Panc1 (cell line): ENCODE results near the gene LZTS2. TPM values are rescaled to one million over a fixed set of nuclear protein-coding genes. Genes with fewer than 3 reads are reported as not detected.

Source experiments
- ATAC-seq: fragments of 200-7000 bp; cut with Tn5 transposase; 2 replicates; pipeline ENCODE4 v1.9.1; 2020; ENCODE audit warnings: mild to moderate bottlenecking, moderate library complexity
- BruUV-seq: library from RNA; stranded (reverse); fragments of 400-500 nt; replicated peaks from 2 replicates; lab custom pipeline; 2021; lab: Mats Ljungman, UMichigan
- CTCF ChIA-PET: fragments of 300-600 bp; sonication (Branson Sonifier 250); formaldehyde crosslinking; loops from one replicate; lab custom pipeline; 2022; ENCODE audit warnings: antibody characterized with exemption; lab: Charles Lee
- POLR2A ChIA-PET: fragments of 300-600 bp; sonication (Branson Sonifier 250); formaldehyde crosslinking; loops from one replicate; lab custom pipeline; 2022; ENCODE audit warnings: antibody characterized with exemption; lab: Charles Lee
- DNase-seq: peaks from one replicate; pipeline ENCODE4 v3.0.0-alpha.2; 2010; ENCODE audit warnings: low read depth, low spot score
- H3K27ac ChIP-seq: 2 replicates; pipeline ENCODE4 v1.5.1; 2011; ENCODE audit warnings: mild to moderate bottlenecking, low read length, inconsistent platforms
- H3K27me3 ChIP-seq: fragments of 200-500 bp; sonication (Bioruptor generic); 2 replicates; pipeline ENCODE4 v1.6.0; 2014; ENCODE audit warnings: low read length, inconsistent platforms; ENCODE audit not compliant: control insufficient read depth, insufficient read depth
- H3K36me3 ChIP-seq: fragments of 200-500 bp; sonication (Bioruptor generic); 2 replicates; pipeline ENCODE4 v1.5.1; 2014; ENCODE audit warnings: inconsistent platforms, mild to moderate bottlenecking, low read length, moderate library complexity; ENCODE audit not compliant: control insufficient read depth, insufficient read depth
- H3K4me1 ChIP-seq: 2 replicates; pipeline ENCODE4 v1.5.1; 2011; ENCODE audit warnings: inconsistent platforms, mild to moderate bottlenecking, low read length, moderate library complexity; ENCODE audit not compliant: control insufficient read depth, insufficient read depth
- H3K4me3 ChIP-seq, 2 experiments: 2 replicates each; pipeline ENCODE4 v1.5.1; 2011 to 2012; ENCODE audit warnings: low read depth in 2 of 2, low read length in 2 of 2, mild to moderate bottlenecking in 2 of 2, inconsistent platforms in 1 of 2, moderate library complexity in 1 of 2
- H3K9me3 ChIP-seq: fragments of 200-500 bp; sonication (Bioruptor generic); 2 replicates; pipeline ENCODE4 v1.5.1; 2014; ENCODE audit warnings: low read depth, mild to moderate bottlenecking, inconsistent platforms, low read length, moderate library complexity; ENCODE audit not compliant: control insufficient read depth, insufficient read depth
- CTCF ChIP-seq: fragments of 450-650 bp; IDR thresholded peaks from 2 replicates; pipeline ENCODE4 v1.5.1; 2017; ENCODE audit warnings: mild to moderate bottlenecking
- POLR2AphosphoS5 ChIP-seq: IDR thresholded peaks from 2 replicates; pipeline ENCODE4 v1.6.1; 2012; ENCODE audit warnings: mild to moderate bottlenecking, low read depth, low read length, moderate library complexity
- REST ChIP-seq, 2 experiments: IDR thresholded peaks; 2 replicates each; pipeline ENCODE4 v1.6.1; 2011 to 2012; ENCODE audit warnings: low read depth in 2 of 2, control low read depth in 1 of 2, low read length in 1 of 2, mild to moderate bottlenecking in 1 of 2, moderate library complexity in 1 of 2; ENCODE audit not compliant: insufficient read depth in 1 of 2
- SIN3A ChIP-seq: IDR thresholded peaks from 2 replicates; pipeline ENCODE4 v1.6.1; 2012; ENCODE audit warnings: low read depth, mild to moderate bottlenecking, low read length, moderate library complexity, borderline replicate concordance; ENCODE audit not compliant: insufficient read depth
- TCF7L2 ChIP-seq: IDR thresholded peaks from 2 replicates; pipeline ENCODE4 v1.6.1; 2011; ENCODE audit warnings: mild to moderate bottlenecking, low read depth, low read length, inconsistent platforms
- in situ Hi-C: cut with HindIII; loops from 2 replicates; pipeline ENCODE4 v1.10.0; 2016; ENCODE audit warnings: low sequenced_read_pairs, low pct_unique_long_range_greater_than_20kb
- intact Hi-C: fragments of 100-400 bp; cut with micrococcal nuclease; formaldehyde crosslinking; loops from one replicate; pipeline ENCODE4 v1.10.0; 2022; ENCODE audit not compliant: unreplicated experiment
- total RNA-seq: library from RNA; stranded (reverse); gene quantifications from one replicate; pipeline ENCODE4 v1.2.1, GENCODE V29; 2021; ENCODE audit not compliant: unreplicated experiment

Gene LZTS2
- total RNA-seq, 1 experiment from 2014 or later, result 65.5 TPM

GRCh38 chr10:100962351-100963080, 37.1 kb upstream of the LZTS2 start:
- intact Hi-C loops (no loop called here), in situ Hi-C loops (no loop called here)
- ATAC-seq (no peak), DNase-seq (no peak)
- TF ChIP-seq TCF7L2, result no peak
- TF ChIP-seq CTCF, result no peak
- TF ChIP-seq REST (IDR thresholded peaks at IDR 0.05; ENCODE audit: insufficient read depth in 1 of 2, low read depth in 2 of 2, low read length in 1 of 2), result no peak
- TF ChIP-seq SIN3A, result no peak
- TF ChIP-seq POLR2AphosphoS5, result no peak
- BruUV-seq, result TSS peak; percentile 49
- Histone ChIP-seq H3K36me3 (peaks cover 51% of the 10 kb centered on the region), H3K4me1 (no peaks in the 10 kb centered on the region), H3K27me3 (no peaks in the 10 kb centered on the region), H3K9me3 (no peaks in the 10 kb centered on the region), H3K27ac (no peak overlapping the region), H3K4me3 (no peak overlapping the region)
- POLR2A ChIA-PET, result no interaction called here
- CTCF ChIA-PET, result no interaction called here

- Histone ChIP-seq H3K27ac (no peak overlapping the region), H3K27me3 (no peaks in the 10 kb centered on the region), H3K4me1 (peaks cover 3% of the 10 kb centered on the region; the same call in 1 of the 2 replicates), H3K9me3 (no peaks in the 10 kb centered on the region), H3K4me3 (no peak overlapping the region), H3K36me3 (peaks cover 39% of the 10 kb centered on the region)
- TF ChIP-seq POLR2AphosphoS5, result no peak
- no peak for TF ChIP-seq REST (IDR thresholded peaks at IDR 0.05; ENCODE audit: insufficient read depth in 1 of 2, low read depth in 2 of 2, low read length in 1 of 2)
- TF ChIP-seq SIN3A, result no peak
- no peak for TF ChIP-seq TCF7L2
- DNase-seq, result no peak
- ChIA-PET CTCF (no interaction called here), POLR2A (no interaction called here)
- in situ Hi-C loops, result no loop called here
- BruUV-seq, result no TSS peak
- no peak for ATAC-seq
- intact Hi-C loops, result no loop called here
Measured at GRCh38 chr10:100963826-100964225, 35.8 kb upstream of the LZTS2 start.
